HL-60 (cell line): ENCODE measurements around the gene FOXB2.

Source experiments
- DNase-seq, 2 experiments: peaks; one replicate each; pipeline ENCODE4 v3.0.0-alpha.2; 2010 to 2020; ENCODE audit warnings: low read depth in 1 of 2, low spot score in 1 of 2
- H3K27ac ChIP-seq: fragments of 250-450 bp; sonication (Bioruptor Pico); replicated peaks from 2 replicates; pipeline ENCODE4 v1.5.1; 2020; ENCODE audit warnings: mild to moderate bottlenecking, moderate library complexity
- H3K27me3 ChIP-seq: fragments of 250-450 bp; sonication (Bioruptor Pico); 2 replicates; pipeline ENCODE4 v1.5.1; 2021; ENCODE audit warnings: mild to moderate bottlenecking, moderate library complexity; ENCODE audit not compliant: insufficient read depth, poor library complexity, severe bottlenecking
- H3K4me3 ChIP-seq: replicated peaks from 2 replicates; pipeline ENCODE4 v1.5.1; 2011; ENCODE audit warnings: mild to moderate bottlenecking, control low read depth, low read length; ENCODE audit not compliant: insufficient read depth
- CTCF ChIP-seq: IDR thresholded peaks from one replicate; pipeline ENCODE4 v1.5.1; 2011; ENCODE audit warnings: low read length, control low read depth, inconsistent platforms; ENCODE audit not compliant: insufficient read depth
- GABPA ChIP-seq: IDR thresholded peaks from 2 replicates; pipeline ENCODE4 v1.6.1; 2012; ENCODE audit warnings: low read depth
- POLR2AphosphoS5 ChIP-seq: IDR thresholded peaks from 2 replicates; pipeline ENCODE4 v1.6.1; 2012; ENCODE audit warnings: low read depth
- REST ChIP-seq: IDR thresholded peaks from 2 replicates; pipeline ENCODE4 v1.6.1; 2012; ENCODE audit warnings: low read depth; ENCODE audit not compliant: insufficient replicate concordance
- SPI1 ChIP-seq: IDR thresholded peaks from 2 replicates; pipeline ENCODE4 v1.6.1; 2012; ENCODE audit warnings: low read depth, mild to moderate bottlenecking, borderline replicate concordance

The FOXB2 gene

GRCh38 chr9:76989501-76989900, 30.0 kb upstream of the FOXB2 start:
- Histone ChIP-seq H3K27me3 (no peaks in the 10 kb centered on the region), H3K27ac (no peak overlapping the region), H3K4me3 (no peak overlapping the region)
- no peak for DNase-seq
- TF ChIP-seq CTCF: no peak
- TF ChIP-seq GABPA: no peak
- no peak for TF ChIP-seq POLR2AphosphoS5
- no peak for TF ChIP-seq SPI1
- TF ChIP-seq REST: no peak

- TF ChIP-seq GABPA (no peak), REST (no peak), SPI1 (no peak), POLR2AphosphoS5 (no peak), CTCF (no peak)
- DNase-seq: no peak
- Histone ChIP-seq H3K27me3 (no peaks in the 10 kb centered on the region), H3K27ac (no peak overlapping the region), H3K4me3 (no peak overlapping the region)
Observed at GRCh38 chr9:76996700-76997099, 22.8 kb upstream of the FOXB2 start.

- TF ChIP-seq REST (no peak), CTCF (no peak), POLR2AphosphoS5 (no peak), SPI1 (no peak), GABPA (no peak)
- no peak for DNase-seq
- H3K4me3 ChIP-seq: no peak overlapping the region
- H3K27me3 ChIP-seq: no peaks in the 10 kb centered on the region
- H3K27ac ChIP-seq: no peak overlapping the region
Observed at GRCh38 chr9:76999261-76999660, 20.2 kb upstream of the FOXB2 start.
